GM12878 (cell line): ENCODE measurements around the gene TSTD2.

ENCODE experiments used
- ATF3 ChIP-seq: IDR thresholded peaks from 2 replicates; pipeline ENCODE4 v1.6.1; 2011; ENCODE audit warnings: low read depth, mild to moderate bottlenecking, low read length, moderate library complexity, borderline replicate concordance; ENCODE audit errors: extremely low read depth
- NR2C2 ChIP-seq: IDR thresholded peaks from 2 replicates; pipeline ENCODE4 v1.6.1; 2011; ENCODE audit warnings: borderline replicate concordance, low read depth; ENCODE audit not compliant: control insufficient read depth, insufficient read length
- POLR2A ChIP-seq: IDR thresholded peaks from 2 replicates; pipeline ENCODE4 v1.6.1; 2011; ENCODE audit warnings: low read depth, mild to moderate bottlenecking, low read length
- SMC3 ChIP-seq: IDR thresholded peaks from 2 replicates; pipeline ENCODE4 v1.6.1; 2011; ENCODE audit warnings: low read length, improper control_type of control experiment, borderline replicate concordance
- TF ChIP-seq, protein P1 (sequence below), 3 experiments: IDR thresholded peaks in 2 of 3; conservative IDR thresholded peaks in 1 of 3; 2 replicates each; pipeline ENCODE4 v1.5.1; 2011; ENCODE audit warnings: low read depth in 3 of 3, low read length in 3 of 3, mild to moderate bottlenecking in 3 of 3, control low read depth in 2 of 3, moderate library complexity in 2 of 3, inconsistent platforms in 1 of 3, mixed read lengths in 1 of 3; ENCODE audit not compliant: control insufficient read depth in 2 of 3, insufficient read depth in 1 of 3; ENCODE audit errors: extremely low read depth in 1 of 3

DNA sequence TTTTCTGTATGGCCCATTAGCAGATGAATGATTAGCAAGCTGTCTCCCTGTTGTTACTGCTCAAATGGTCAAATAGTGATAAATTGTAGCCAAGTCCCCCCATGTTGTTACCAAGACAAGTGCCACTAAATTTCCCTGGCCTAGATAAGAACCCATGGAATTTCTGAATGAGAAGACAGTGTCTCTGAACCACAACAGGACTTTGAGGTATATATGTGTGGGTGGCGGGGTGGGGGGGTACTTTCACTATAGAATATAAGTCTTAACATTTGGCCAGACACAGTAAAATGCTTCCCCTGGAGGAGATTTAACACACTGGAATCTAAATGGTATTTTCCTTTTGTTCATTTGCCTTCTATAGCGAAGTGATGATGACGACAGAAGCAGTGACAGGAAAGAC lies 35.3 kb upstream of the TSTD2 start:
- TF ChIP-seq POLR2A: no peak
- TF ChIP-seq SMC3: no peak
- no peak for TF ChIP-seq ATF3
- TF ChIP-seq, protein P1, sequence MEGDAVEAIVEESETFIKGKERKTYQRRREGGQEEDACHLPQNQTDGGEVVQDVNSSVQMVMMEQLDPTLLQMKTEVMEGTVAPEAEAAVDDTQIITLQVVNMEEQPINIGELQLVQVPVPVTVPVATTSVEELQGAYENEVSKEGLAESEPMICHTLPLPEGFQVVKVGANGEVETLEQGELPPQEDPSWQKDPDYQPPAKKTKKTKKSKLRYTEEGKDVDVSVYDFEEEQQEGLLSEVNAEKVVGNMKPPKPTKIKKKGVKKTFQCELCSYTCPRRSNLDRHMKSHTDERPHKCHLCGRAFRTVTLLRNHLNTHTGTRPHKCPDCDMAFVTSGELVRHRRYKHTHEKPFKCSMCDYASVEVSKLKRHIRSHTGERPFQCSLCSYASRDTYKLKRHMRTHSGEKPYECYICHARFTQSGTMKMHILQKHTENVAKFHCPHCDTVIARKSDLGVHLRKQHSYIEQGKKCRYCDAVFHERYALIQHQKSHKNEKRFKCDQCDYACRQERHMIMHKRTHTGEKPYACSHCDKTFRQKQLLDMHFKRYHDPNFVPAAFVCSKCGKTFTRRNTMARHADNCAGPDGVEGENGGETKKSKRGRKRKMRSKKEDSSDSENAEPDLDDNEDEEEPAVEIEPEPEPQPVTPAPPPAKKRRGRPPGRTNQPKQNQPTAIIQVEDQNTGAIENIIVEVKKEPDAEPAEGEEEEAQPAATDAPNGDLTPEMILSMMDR (IDR thresholded peaks at IDR 0.05 in 2 of 3, conservative IDR thresholded peaks at IDR 0.05 in 1 of 3; ENCODE audit: control insufficient read depth in 2 of 3, extremely low read depth in 1 of 3, insufficient read depth in 1 of 3, low read depth in 3 of 3, low read length in 3 of 3): no peak
- TF ChIP-seq NR2C2: no peak
